Measurements from ENCODE around the gene CSRNP2.
A peak's percentile ranks its signal among the peaks of the same experiment; 100 is the strongest.
"Not testable (repeated sequence)": the region's sequence is repeated elsewhere in the genome, so short reads cannot be mapped to it uniquely, and the experiment has no call there.

The CSRNP2 gene, protein sequence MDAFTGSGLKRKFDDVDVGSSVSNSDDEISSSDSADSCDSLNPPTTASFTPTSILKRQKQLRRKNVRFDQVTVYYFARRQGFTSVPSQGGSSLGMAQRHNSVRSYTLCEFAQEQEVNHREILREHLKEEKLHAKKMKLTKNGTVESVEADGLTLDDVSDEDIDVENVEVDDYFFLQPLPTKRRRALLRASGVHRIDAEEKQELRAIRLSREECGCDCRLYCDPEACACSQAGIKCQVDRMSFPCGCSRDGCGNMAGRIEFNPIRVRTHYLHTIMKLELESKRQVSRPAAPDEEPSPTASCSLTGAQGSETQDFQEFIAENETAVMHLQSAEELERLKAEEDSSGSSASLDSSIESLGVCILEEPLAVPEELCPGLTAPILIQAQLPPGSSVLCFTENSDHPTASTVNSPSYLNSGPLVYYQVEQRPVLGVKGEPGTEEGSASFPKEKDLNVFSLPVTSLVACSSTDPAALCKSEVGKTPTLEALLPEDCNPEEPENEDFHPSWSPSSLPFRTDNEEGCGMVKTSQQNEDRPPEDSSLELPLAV

DNA sequence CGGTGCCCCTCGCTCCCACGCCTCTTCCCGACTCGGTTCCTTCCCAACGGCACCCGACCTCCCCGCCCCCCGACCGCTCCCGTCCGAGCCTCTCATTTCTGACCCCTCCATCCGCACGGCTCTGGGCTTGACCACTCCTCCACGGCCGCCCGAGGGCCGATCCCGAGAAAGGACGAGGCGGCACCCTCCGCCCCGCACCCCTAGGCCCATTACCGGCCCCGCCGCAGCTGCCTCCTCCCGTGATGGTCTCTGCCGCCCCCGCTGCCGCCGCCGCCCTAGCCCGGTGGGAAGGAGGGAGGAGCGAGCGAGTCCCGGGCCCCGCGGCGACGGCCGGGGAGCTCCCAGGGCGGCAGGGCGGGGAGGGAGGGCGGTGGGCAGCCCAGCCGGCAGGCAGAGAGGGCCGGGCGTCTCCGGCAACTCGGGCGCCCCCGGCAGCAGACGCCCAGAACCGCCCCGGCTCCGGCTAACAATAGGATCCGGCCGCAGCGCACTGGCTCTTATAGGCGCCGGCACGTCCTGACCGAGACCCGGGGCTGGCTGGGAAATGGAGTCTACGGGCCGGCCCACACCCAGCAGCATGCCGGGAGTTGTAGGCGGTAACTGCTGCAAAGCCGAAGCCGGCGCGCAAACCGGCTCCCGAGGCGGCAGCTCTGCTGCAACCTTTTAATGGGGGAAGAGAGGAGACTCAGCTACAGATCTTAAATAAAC lies at the start of gene CSRNP2:
TSS of gene CSRNP2 (minus strand) at position 471 of the 708 bp plus-strand sequence. CDS start 7,035 bp downstream, outside the sequence.
- DNase-seq: peak; percentile 97

GRCh38 chr12:51132693-51133092 lies 49.3 kb upstream of the CSRNP2 start:
- DNase-seq: no peak

GRCh38 chr12:51131745-51132521 lies 48.5 kb upstream of the CSRNP2 start:
- no peak for DNase-seq

GRCh38 chr12:51128919-51129318 lies 45.5 kb upstream of the CSRNP2 start:
- DNase-seq: no peak

GRCh38 chr12:51127050-51127729 lies 43.8 kb upstream of the CSRNP2 start:
- DNase-seq: no peak

DNA sequence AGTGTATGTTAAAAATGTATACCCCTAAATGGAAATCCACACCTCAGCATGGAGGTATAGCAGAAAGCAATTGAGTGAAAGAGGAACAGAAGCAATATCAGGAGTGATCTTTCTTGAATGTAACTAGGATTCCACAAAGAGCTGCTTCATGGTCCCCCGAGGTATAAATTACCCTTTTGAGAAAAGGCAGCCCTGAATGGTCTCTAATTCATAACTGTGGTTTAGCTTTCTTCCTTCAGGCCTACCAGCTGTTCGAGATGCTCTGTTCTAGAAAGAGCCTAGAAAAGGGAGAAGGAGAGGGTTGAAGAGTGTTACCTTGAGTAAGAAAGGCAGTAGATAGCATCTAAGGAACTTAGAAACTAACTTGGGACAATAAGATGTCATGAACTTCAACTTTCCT lies 42.9 kb upstream of the CSRNP2 start:
- DNase-seq: no peak

DNA sequence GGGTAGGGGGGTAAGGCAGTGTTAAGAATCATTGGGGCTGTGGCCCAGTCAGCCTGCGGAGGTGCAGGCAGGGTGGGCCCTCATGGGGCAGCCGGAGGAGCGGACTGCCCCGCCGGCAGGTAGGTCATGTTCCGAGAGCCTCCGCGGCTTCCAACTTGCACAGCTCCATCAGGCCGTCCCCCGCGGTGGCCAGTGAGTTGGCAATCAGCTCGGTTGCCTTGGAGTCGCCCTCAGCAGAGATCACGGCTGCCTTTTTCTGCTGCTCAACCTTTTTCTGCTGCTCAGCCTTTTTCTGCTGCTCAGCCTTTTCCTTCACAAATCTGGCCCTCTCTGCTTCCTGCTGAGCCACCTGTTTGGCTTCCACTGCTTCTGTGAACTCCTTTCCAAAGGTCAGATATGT lies 41.1 kb upstream of the CSRNP2 start:
- no peak for DNase-seq

DNA sequence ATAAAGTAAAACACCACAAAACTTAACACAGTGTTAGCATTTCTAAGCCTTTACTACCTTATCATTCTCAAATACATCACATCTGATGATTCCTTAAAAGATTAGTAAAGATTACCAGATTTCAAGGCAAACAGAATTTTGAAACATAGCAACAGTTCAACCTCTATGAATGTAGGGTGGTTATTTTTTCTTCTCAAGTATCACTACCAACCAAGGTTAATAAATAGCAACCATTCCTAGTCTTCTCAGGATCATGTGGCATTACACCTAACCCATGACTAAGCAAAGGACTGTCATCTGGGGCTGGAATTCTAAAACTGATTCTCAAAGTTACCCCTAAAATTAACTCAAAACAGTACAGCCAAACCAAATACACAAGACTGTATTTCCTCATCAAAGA lies 39.4 kb upstream of the CSRNP2 start:
- no peak for DNase-seq

GRCh38 chr12:51118706-51119105 lies 35.3 kb upstream of the CSRNP2 start:
- no peak for DNase-seq

GRCh38 chr12:51115533-51115932 lies 32.1 kb upstream of the CSRNP2 start:
- no peak for DNase-seq

DNA sequence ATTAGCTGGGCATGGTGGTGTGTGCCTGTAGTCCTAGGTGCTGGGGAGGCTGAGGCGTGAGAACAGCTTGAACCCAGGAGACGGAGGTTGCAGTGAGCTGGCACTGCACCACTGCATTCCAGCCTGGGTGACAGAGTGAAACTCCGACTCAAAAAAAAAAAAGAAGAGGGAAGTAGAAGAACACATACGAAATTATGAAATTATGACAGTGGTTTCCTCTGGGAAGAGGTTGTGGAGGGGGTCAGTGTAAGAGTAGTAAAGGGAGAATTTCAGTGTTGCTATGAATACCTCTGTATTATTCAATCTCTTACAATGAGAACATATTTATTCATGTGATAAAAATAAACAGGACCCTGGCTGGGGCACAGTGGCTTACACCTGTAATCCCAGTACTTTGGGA lies 24.7 kb upstream of the CSRNP2 start:
- no peak for DNase-seq

DNA sequence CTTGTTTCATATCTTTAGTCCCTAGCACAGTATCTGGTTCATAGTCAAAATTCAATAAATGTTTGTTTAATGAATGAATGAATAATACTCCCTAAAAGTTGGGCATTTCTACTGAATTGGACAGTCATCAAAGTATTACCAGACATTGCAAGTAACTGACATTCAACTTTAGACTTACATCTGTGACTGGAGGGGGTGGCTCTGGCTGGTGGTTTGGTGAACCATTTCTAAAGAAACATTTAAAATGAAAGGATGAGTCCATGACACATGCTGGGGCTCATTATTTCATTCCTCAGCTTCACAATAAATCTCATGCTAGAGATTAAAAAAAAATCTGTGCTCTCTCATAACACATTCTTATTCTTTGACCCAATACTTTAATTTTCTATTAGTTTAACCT lies 20.6 kb upstream of the CSRNP2 start:
- DNase-seq: no peak

GRCh38 chr12:51098611-51099010 lies 15.2 kb upstream of the CSRNP2 start:
- no peak for DNase-seq

- DNase-seq: no peak
Measured at GRCh38 chr12:51090705-51091229, 7.4 kb upstream of the CSRNP2 start.

- DNase-seq: peak; percentile 73
Measured at GRCh38 chr12:51087818-51088217, 4.4 kb upstream of the CSRNP2 start.

GRCh38 chr12:51086933-51087332 lies 3.5 kb upstream of the CSRNP2 start:
- no peak for DNase-seq

GRCh38 chr12:51085757-51086156 lies 2.4 kb upstream of the CSRNP2 start:
- DNase-seq: no peak

DNA sequence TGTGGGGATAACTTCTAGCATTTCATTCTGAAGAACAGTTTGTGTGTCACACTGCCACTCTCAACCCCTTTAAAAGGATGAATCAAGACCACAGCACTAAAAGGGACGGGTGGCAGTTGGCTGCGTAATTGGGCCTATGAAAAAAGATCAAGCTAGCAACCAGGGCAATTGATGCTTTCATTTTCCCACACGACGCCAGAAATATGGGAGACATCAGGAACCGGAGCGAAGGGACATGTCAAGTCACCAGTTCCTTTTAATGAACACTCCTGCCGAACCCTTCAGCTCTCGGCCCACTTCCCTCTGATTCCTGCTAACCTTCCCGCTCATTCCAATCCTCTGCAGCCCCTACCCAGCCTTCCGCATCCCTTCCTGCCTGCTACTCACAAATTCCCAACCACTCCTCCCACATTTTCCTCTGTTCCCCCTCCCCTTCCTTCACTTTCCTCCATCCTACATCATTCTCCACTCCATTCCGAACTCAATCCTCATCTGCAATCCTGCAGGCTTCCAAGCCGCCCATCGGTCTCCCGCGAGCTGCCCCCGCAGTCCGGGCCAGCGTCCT lies 753 bp downstream of the CSRNP2 start:
- DNase-seq: peak; percentile 24

GRCh38 chr12:51081421-51081820 lies 2.0 kb downstream of the CSRNP2 start:
- no peak for DNase-seq

DNA sequence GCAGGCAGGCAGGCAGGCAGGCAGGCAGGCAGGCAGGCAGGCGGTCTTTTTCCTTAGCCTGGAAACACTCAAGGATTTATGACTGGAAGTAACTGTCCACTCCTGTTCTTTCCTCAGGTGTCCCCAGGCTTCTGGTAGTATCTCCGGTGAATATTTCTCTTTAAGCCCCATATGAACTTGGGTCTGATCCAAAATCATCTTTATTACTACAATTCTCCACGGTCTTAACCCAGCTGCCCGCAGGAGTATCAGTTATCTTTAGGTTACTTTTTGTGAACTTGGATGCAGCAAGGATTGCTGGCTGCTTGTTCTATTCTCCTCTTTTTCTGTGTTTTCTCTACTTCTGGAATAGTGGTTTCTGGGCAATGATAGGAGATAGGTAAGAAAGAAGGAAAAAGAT lies 3.3 kb downstream of the CSRNP2 start:
- no peak for DNase-seq

- not testable (repeated sequence) for DNase-seq
Measured at GRCh38 chr12:51078866-51079265, 4.5 kb downstream of the CSRNP2 start.

GRCh38 chr12:51078346-51078745 lies 5.0 kb downstream of the CSRNP2 start:
- not testable (repeated sequence) for DNase-seq
